HepG2 (cell line): ENCODE results near the gene ALPK3. TPM values are rescaled to one million over a fixed set of nuclear protein-coding genes. Genes with fewer than 3 reads are reported as not detected.

Experiments used
- ARID4A ChIP-seq: sonication (generic); formaldehyde crosslinking; IDR thresholded peaks from 2 replicates; pipeline ENCODE4 v1.5.0; 2020; ENCODE audit warnings: mild to moderate bottlenecking, missing genetic modification reagents, borderline replicate concordance
- ELF3 ChIP-seq: IDR thresholded peaks from 2 replicates; pipeline ENCODE4 v1.6.1; 2016; ENCODE audit warnings: missing genetic modification reagents, missing compliant biosample characterization
- FOSL2 ChIP-seq: sonication (generic); formaldehyde crosslinking; IDR thresholded peaks from 2 replicates; pipeline ENCODE4 v1.4.0; 2020; ENCODE audit warnings: missing genetic modification reagents
- GABPA ChIP-seq, 2 experiments: IDR thresholded peaks; 2 replicates each; pipeline ENCODE4 v1.6.1; 2011 to 2016; ENCODE audit warnings: low read depth in 2 of 2, low read length in 1 of 2, missing biosample characterization in 1 of 2, missing genetic modification characterization in 1 of 2
- HMGXB4 ChIP-seq, 2 experiments: sonication (generic) in 1 of 2; formaldehyde crosslinking in 1 of 2; IDR thresholded peaks; 2 replicates each; pipeline versions ENCODE4 v1.4.0 to v1.6.1; 2018 to 2020; ENCODE audit warnings: missing genetic modification reagents in 2 of 2, borderline replicate concordance in 1 of 2, low read depth in 1 of 2, mild to moderate bottlenecking in 1 of 2, missing biosample characterization in 1 of 2
- KLF12 ChIP-seq: sonication (generic); formaldehyde crosslinking; IDR thresholded peaks from 2 replicates; pipeline ENCODE4 v1.4.0; 2020; ENCODE audit warnings: missing genetic modification reagents, borderline replicate concordance
- KMT2B ChIP-seq: IDR thresholded peaks from 2 replicates; pipeline ENCODE4 v1.6.1; 2016; ENCODE audit warnings: missing genetic modification reagents, missing compliant biosample characterization
- MEF2D ChIP-seq: sonication (generic); formaldehyde crosslinking; IDR thresholded peaks from 2 replicates; pipeline ENCODE4 v1.5.1; 2020; ENCODE audit warnings: mild to moderate bottlenecking, missing genetic modification reagents
- MLX ChIP-seq: IDR thresholded peaks from 2 replicates; pipeline ENCODE4 v1.6.1; 2016
- MYC ChIP-seq: sonication (generic); formaldehyde crosslinking; IDR thresholded peaks from 2 replicates; pipeline ENCODE4 v1.9.0; 2021; ENCODE audit warnings: missing genetic modification reagents, borderline replicate concordance
- THAP8 ChIP-seq: sonication (generic); formaldehyde crosslinking; IDR thresholded peaks from 2 replicates; pipeline ENCODE4 v1.5.1; 2020; ENCODE audit warnings: missing genetic modification reagents, mild to moderate bottlenecking, borderline replicate concordance
- THRA ChIP-seq: sonication (generic); formaldehyde crosslinking; IDR thresholded peaks from 2 replicates; pipeline ENCODE4 v1.4.0; 2020; ENCODE audit warnings: missing genetic modification reagents, borderline replicate concordance
- ZBTB49 ChIP-seq: sonication (generic); formaldehyde crosslinking; IDR thresholded peaks from 2 replicates; pipeline ENCODE4 v1.4.0; 2020; ENCODE audit warnings: missing genetic modification reagents, borderline replicate concordance
- ZNF790 ChIP-seq: sonication (generic); formaldehyde crosslinking; IDR thresholded peaks from 2 replicates; pipeline ENCODE4 v1.8.0; 2022; ENCODE audit warnings: missing genetic modification reagents, mild to moderate bottlenecking, borderline replicate concordance
- ZSCAN9 ChIP-seq: IDR thresholded peaks from 2 replicates; pipeline ENCODE4 v1.6.1; 2016; ENCODE audit warnings: borderline replicate concordance
- polyA plus RNA-seq, 8 experiments: library from polyadenylated mRNA; depleted of rRNA in 3 of 8; stranded (reverse) in 7 of 8; unstranded in 1 of 8; fragments of >200 nt; fragmentation: Illumina TruSeq in 4 of 8; extraction: Trizol in 4 of 8; gene quantifications; 2 replicates each; pipeline versions ENCODE4 v1.2.1 to v1.2.3, GENCODE V29; 2011 to 2016; ENCODE audit warnings: low read depth in 4 of 8, missing spikeins in 1 of 8, mixed read lengths in 1 of 8; ENCODE audit not compliant: insufficient read depth in 1 of 8
- total RNA-seq, 5 experiments: library from RNA; depleted of rRNA; stranded (reverse); fragments of >200 nt; fragmentation: Illumina TruSeq; extraction: Trizol; gene quantifications; 2 replicates each; pipeline ENCODE4 v1.2.3, GENCODE V29; 2016; ENCODE audit warnings: low read depth in 1 of 5

The ALPK3 gene
- total and polyA plus RNA-seq, 2 of the 13 experiments (the other 11 are each of a cell fraction or from before 2014, with no cell fraction given): 0.04 to 0.42 TPM

GRCh38 chr15:84821501-84822021 lies 4.4 kb downstream of the ALPK3 start (continued):
- TF ChIP-seq MLX (CRISPR knock-in tag) (no peak), FOSL2 (CRISPR knock-in tag) (0 out of 2 replicates have a peak, but pooled peaks have one; percentile 6), ELF3 (peak; percentile 21; the same call in 1 of the 2 replicates), MEF2D (CRISPR knock-in tag) (no peak), ZBTB49 (CRISPR knock-in tag) (no peak), KMT2B (CRISPR knock-in tag) (0 out of 2 replicates have a peak, but pooled peaks have one; percentile 29), ZSCAN9 (CRISPR knock-in tag) (0 out of 2 replicates have a peak, but pooled peaks have one; percentile 47), MYC (peak; percentile 14; the same call in 1 of the 2 replicates), GABPA (IDR thresholded peaks at IDR 0.05; ENCODE audit: low read depth, low read length) (no peak), GABPA (CRISPR knock-in tag; IDR thresholded peaks at IDR 0.05; ENCODE audit: low read depth) (peak; percentile 20; the same call in 1 of the 2 replicates), THAP8 (CRISPR knock-in tag) (no peak), THRA (no peak), KLF12 (CRISPR knock-in tag) (no peak), ZNF790 (CRISPR knock-in tag) (no peak), HMGXB4 (CRISPR knock-in tag; IDR thresholded peaks at IDR 0.05; ENCODE audit: borderline replicate concordance in 1 of 2, low read depth in 1 of 2) (0 out of 4 replicates have a peak, but pooled peaks of 1 of the 2 experiments have one; percentile 28), ARID4A (peak; percentile 43; the same call in 1 of the 2 replicates)
